Lung microvascular endothelial cell (primary cell): ENCODE results near the gene ATP1B4. TPM values are rescaled to one million over a fixed set of nuclear protein-coding genes. Genes with fewer than 3 reads are reported as not detected.
"Not testable (repeated sequence)": the region's sequence is repeated elsewhere in the genome, so short reads cannot be mapped to it uniquely, and the experiment has no call there.

Experiments
- DNase-seq, 2 donors: peaks; one replicate each; pipeline versions ENCODE4 v3.0.0 to v3.0.0-alpha.2; 2010; ENCODE audit warnings: low read depth in 2 of 2
- total RNA-seq: library from RNA; depleted of rRNA; stranded (reverse); fragments of >200 nt; gene quantifications from 2 replicates; pipeline ENCODE4 v1.2.1, GENCODE V29; 2014

Gene ATP1B4
- total RNA-seq: not detected in 2 replicates

DNA sequence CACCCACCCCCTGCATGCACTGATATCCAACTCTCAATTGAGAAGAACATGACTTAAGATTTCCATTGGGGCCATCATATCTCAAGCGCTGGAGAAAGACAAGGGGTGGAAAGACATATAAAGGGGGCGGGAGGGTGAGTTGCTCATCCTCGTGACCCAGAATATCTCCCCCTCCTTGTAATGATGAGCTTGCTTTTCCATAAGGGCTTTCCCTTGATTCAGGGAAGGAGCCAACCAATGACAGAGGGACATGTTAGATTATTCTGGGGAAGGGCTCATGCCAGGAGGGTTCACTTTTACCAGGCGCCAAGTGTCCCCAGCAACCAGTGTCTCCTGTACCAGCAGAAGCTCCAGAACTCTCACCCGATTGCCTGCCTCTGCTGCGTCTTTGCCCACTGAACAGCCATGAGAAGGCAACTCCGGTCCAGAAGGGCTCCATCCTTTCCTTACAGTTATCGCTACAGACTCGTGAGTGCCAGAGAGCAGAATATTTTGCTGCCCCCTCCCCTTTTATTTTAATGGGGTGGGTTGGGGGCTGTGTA is at the start of gene ATP1B4:
Gene ATP1B4 (plus strand): TSS at position 326 of the 542 bp plus-strand sequence. CDS start 80 bp downstream, at position 406.
- DNase-seq: no peak

DNA sequence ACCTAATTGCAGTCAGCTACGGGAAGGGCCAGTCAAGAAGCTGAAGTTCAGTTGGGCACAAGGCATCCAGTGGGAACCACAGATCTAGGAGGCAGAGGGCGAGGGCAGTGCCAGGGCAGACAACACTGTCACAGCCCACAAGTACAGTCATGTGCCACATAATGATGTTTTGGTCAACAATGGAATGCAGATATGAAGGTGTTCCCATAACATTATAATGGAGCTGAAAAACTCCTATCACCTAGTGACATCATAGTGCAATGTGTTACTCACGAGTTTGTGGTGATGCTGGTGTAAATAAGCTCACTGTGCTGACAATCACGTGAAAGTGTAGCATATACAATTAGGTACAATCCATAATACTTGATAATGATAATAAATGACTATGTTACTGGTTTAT is 46.1 kb upstream of the ATP1B4 start:
- DNase-seq: no peak

GRCh38 chrX:120316587-120317283 is 45.2 kb upstream of the ATP1B4 start:
- no peak for DNase-seq

- DNase-seq: no peak
Observed at GRCh38 chrX:120318411-120318810, 43.5 kb upstream of the ATP1B4 start.

- no peak for DNase-seq
Observed at GRCh38 chrX:120321520-120322281, 40.2 kb upstream of the ATP1B4 start.

GRCh38 chrX:120331116-120331515 is 30.8 kb upstream of the ATP1B4 start:
- DNase-seq: no peak

DNA sequence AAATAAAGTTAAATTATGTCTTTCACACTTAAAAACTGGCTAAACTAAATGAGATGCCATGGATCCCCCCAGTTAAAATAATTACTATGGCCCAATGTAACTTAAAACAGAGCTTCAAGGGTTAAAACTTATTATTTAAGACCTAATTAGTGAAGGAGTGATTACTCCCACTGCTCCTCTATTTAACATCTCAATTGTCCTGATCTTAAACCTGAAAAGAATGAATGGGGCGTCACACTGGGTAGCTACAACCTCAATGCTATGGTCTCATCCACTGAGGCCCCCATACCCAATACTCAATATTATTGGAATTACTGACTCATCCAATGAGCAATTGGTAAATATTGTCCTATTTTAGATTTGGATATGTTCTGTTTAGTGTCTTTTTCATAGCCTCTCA is 29.5 kb upstream of the ATP1B4 start:
- no peak for DNase-seq

- no peak for DNase-seq
Observed at GRCh38 chrX:120334151-120334550, 27.7 kb upstream of the ATP1B4 start.

DNA sequence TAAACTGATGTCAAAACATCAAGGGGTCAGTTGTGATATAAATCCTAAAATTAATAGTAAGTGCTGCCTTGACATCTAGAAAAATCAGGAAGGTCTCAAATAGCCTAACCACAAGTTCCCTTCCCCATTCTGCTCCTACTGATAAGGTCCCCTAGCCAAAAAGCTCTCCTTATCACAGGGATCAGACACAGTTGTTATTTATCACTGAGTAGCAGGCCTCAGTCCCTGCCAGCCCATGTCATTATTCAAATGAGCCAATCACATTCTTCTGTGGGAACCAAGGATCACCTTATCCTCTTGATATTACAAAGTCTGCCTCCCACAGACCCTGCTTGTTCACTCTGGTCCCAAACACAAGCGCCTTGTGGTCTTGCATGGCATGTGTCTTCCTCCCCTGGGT is 27.3 kb upstream of the ATP1B4 start:
- no peak for DNase-seq

GRCh38 chrX:120335289-120335688 is 26.6 kb upstream of the ATP1B4 start:
- DNase-seq: no peak

GRCh38 chrX:120336899-120337298 is 25.0 kb upstream of the ATP1B4 start:
- no peak for DNase-seq

- not testable (repeated sequence) for DNase-seq
Observed at GRCh38 chrX:120344566-120344965, 17.3 kb upstream of the ATP1B4 start.

DNA sequence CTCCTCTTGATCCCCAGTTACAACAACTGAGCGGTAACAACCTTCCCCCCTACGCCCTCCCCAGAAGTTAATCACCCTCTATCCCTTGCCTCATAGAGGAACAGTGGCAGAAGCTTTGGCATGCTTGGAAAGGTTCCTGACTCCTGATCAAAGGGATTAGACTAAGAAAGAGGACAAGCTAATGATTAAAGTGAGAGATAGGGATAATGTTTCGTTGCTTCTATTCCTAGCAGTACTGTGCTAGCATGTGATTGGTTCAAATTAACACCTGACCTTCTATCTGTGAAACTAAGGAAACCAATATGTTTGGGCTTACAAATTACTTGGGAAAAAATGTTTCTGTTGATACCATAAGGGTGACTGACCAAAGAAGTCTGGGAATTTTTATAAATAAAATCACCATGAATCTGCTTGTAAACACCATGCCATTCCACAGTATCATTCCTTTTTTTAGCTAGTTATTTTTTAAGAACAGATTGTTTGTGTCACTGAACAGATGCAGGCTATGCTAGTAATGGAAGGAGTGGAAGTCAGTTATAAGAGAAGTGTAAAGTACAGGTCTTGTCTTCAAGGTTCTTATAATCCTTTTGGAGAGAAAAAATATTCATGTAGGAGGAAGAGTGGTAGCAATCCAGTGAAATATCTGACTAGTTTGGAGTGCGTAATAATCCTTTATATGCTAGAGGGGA is 11.3 kb upstream of the ATP1B4 start:
- no peak for DNase-seq

DNA sequence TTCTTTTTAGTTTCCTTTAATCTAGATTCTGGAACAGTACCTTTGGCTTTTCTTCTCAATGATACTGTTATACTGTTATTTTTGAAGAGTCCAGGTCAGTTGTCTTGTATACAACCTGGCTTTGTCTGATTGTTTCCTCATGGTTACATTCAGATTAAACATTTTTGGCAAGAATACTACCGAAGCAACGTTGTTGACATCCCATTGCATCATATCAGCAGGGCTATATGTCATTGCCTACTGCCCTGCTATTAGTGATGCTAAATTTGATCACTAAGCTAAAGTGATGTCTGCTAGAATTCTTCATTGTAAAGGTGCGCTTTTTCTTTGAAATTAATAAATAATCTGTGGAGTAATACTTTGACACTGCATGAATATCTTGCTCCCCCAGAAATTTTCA is 5.8 kb upstream of the ATP1B4 start:
- no peak for DNase-seq

DNA sequence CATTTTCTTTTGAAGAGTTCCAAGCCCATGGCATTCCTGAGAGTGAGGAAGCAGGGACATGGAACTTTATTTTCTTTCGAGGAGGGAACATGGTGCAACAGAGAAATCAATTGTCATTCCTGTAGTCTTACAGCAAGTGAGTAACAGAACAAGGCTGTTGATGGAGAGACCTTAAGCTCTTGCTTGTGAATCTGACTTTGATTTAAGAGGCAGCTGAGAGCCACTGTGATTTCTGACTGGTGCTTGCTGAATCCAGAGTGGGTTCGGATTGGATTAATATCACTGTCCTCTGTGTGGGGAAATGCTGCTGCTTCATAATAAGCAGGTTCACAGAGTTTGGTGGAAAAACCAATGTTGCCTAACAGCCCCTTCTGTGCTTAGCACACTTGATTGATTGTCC is 4.7 kb upstream of the ATP1B4 start:
- DNase-seq: no peak

DNA sequence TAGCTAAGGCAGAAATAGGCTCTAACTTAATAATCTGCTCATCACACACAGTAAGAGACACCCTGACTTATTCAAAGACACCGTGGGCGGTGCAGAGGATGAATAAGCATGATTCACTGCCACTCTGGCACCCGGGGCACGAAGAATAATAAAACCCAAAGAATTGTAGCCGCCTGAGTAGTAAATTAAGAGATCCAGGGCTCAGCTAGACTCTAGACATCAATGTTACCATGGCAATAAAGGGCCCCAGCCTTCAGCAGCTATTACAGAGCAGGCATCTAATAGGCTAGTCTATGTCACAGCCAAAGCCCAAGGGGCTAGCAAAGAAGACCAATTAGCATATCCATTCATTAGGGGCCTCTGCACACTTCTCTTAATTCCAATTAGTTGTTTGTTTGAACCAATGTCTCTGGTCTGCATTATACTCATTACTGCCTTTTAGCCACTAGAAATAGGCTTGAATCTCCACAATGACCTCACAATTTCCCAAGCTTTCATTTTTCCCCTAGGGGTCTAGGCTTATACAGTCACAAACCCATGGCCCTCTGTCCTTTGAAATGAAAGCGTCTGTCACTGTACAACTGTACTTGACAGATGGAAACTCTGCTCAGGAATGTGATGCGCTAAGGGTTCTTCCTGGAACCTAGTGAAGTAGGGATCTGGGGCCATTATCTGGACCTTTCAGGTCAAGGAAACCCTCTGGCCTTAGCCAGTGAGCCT is 3.0 kb upstream of the ATP1B4 start:
- DNase-seq: no peak

DNA sequence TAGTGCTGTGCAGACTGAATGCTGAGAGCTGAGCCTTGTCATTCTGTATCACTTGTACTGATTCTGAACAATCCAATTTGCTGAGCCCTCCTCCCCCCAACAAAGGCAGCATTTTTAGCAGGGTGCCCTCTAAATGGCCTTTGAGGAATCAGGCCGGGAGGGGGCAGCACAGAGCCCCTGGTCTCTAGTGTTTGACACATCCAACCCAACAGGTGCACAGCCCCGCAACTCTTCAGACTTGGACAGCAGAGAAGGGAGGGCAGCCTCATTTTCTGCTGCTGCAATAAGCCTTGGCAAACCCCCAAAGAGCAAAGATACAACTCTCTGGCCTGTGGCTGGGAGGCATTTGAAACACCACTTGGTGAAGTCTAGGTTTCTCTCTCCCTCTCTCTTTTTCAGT is 3.4 kb downstream of the ATP1B4 start:
- DNase-seq: peak; percentile 16 to 34

DNA sequence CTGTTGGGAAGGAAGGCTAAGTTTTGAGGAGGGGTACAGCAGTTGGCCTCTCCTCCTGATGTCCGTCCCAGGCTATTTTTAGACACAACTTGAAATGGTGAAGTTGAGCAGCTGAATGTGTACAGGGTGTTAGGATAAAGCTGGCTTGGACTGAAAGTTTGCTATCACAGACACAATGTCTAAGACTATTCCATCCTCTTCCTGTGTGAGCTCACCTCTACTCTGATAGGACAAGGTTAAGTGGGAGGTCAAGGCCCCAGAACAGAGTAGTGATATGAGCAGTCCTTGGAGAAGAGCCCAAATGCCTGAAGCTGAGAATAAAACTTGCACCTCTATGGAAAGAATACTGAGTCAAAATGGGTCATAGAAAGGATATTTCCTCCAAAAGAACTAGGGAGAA is 4.1 kb downstream of the ATP1B4 start:
- no peak for DNase-seq

- no peak for DNase-seq
Observed at GRCh38 chrX:120366794-120367193, 4.9 kb downstream of the ATP1B4 start.

GRCh38 chrX:120367402-120368109 is 5.7 kb downstream of the ATP1B4 start:
- DNase-seq: no peak
